GM10266 (cell line): ENCODE measurements around the gene ANKRD45.
"Not testable (repeated sequence)": the region's sequence is repeated elsewhere in the genome, so short reads cannot be mapped to it uniquely, and the experiment has no call there.

Source experiments
- DNase-seq: peaks from one replicate; pipeline ENCODE4 v3.0.0; 2012; ENCODE audit errors: extremely low spot score
- TF ChIP-seq, protein P1 (sequence below): IDR thresholded peaks from 2 replicates; pipeline ENCODE4 v1.5.1; 2012; ENCODE audit warnings: mild to moderate bottlenecking, low read depth; ENCODE audit not compliant: control insufficient read depth, insufficient read depth; ENCODE audit errors: missing control alignments

The ANKRD45 gene

DNA sequence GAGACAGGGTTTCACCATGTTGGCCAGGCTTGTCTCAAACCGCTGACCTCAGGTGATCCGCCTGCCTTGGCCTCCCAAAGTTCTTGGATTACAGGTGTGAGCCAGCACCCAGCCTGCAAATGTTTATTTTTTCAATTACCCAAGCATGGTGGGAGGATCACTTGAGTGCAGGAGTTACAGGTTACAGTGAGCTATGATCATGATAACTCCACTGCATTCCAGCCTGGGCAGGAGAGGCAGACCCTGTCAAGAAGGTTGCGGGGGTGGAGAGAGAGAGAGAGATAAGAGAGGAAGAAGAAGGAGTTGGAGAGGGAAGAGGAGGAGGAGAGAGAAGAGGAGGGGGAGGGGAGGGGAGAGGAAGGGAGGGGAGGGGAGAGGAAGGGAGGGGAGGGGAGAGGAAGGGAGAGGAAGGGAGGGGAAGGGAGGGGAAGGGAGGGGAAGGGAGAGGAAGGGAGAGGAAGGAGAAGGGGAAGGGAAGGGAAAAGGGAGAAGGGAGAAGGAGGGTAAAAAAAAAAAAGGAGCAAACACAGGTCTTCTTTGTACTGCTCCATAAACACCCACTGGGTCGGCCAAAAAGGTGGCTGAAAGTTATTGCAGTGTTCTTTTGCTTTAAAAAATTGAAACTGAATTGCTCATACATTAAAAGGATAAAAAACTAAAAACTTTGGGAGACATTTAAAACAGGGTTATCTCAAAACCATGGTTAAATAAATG is 61.0 kb downstream of the ANKRD45 start:
- TF ChIP-seq, protein P1, sequence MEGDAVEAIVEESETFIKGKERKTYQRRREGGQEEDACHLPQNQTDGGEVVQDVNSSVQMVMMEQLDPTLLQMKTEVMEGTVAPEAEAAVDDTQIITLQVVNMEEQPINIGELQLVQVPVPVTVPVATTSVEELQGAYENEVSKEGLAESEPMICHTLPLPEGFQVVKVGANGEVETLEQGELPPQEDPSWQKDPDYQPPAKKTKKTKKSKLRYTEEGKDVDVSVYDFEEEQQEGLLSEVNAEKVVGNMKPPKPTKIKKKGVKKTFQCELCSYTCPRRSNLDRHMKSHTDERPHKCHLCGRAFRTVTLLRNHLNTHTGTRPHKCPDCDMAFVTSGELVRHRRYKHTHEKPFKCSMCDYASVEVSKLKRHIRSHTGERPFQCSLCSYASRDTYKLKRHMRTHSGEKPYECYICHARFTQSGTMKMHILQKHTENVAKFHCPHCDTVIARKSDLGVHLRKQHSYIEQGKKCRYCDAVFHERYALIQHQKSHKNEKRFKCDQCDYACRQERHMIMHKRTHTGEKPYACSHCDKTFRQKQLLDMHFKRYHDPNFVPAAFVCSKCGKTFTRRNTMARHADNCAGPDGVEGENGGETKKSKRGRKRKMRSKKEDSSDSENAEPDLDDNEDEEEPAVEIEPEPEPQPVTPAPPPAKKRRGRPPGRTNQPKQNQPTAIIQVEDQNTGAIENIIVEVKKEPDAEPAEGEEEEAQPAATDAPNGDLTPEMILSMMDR, result no peak
- no peak for DNase-seq

DNA sequence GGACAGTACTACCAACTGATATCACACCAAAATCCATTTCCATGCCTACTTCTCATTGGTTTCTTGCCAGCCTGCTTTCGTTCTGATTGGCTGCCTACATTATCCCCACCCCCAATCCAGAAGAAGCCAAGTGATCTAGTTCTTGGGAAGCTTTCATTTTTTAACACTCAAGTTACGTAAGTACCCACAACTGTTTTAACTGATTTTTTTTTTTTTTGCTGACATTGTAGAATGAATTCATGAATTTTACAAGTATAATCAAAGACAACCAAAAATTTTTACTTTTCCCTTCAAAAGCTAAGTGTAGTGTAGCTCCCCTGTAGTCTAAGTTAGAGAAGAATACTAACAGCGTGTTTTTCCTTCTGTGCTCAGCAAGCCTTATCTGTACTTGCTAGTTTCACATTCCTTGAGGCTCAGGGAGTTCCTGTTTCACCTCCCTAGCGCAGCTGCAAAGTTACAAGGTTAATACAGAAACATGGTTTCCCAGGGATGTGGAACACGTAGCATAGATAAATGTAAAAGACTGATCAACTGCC is 66.5 kb downstream of the ANKRD45 start, which contains the start of gene SLC9C2:
SLC9C2 (minus strand) TSS at position 17 of the 536 bp plus-strand sequence. CDS start 1,296 bp downstream, outside the sequence.
- no peak for DNase-seq
- TF ChIP-seq, protein P1, result no peak

DNA sequence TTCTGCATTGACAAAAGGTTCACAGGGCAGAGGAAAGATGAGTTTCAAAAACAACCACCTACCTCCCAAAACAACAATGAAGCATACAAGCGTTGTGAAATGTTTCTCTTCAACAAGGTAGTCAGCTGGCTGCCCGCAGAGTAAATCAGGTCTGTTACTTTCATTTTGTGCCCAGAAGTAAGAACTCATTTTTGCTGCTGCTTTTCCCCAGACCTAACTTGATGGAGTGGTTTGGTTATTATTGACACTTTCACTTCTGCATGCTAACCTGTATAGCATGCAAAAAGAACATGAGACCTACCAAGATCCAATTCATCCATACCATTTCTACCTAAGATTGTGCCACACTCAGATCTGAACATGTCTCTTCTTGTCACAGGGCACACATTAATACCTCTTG is 68.1 kb downstream of the ANKRD45 start:
- TF ChIP-seq, protein P1, result no peak
- DNase-seq, result no peak

DNA sequence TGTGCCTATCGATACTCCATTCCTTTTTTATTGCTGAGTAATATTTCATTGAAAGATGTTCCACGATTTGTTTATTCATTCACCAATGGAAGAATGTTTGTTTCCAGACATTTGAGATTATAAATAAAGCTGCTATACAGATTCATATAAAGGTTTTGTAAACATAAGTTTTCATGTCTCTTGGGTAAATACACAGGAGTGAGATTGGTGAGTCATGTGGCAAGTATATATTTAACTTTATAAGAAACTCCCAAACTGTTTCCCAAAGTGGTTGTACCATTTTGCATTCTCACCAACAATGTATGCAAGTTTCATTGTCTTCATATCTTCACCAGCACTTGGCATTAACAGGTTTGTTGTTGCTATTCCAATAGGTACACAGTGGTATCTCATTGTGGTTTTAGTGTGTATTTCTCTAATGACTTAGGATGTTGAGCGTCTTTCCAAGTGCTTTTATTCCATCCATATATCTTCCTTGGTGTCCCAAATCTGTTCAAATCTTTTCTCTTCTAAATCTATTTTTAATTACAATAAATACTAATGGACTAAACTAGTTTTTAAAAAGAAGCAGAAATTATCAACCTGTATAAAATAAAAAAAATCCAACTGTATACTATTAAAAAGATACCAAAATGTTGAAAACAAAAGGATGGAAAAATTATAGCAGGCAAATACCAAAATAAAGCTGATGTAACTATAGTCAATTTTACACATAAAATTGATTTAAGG is 73.4 kb downstream of the ANKRD45 start:
- no peak for DNase-seq
- TF ChIP-seq, protein P1, result no peak

DNA sequence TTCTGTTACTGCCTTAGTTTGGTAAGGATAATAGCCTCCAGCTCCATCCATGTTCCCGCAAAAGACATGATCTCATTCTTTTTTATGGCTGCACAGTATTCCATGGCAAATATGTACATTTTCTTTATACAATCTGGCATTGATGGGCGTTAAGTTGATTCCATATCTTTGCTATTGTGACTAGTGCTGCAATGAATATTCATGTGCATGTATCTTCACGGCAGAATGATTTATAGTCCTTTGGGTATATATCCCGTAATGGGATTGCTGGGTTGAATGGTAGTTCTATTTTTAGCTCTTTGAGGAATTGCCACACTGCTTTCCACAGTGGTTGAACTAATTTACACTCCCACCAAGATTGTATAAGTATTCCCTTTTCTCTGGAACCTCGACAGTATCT is 78.5 kb downstream of the ANKRD45 start:
- DNase-seq, result not testable (repeated sequence)

DNA sequence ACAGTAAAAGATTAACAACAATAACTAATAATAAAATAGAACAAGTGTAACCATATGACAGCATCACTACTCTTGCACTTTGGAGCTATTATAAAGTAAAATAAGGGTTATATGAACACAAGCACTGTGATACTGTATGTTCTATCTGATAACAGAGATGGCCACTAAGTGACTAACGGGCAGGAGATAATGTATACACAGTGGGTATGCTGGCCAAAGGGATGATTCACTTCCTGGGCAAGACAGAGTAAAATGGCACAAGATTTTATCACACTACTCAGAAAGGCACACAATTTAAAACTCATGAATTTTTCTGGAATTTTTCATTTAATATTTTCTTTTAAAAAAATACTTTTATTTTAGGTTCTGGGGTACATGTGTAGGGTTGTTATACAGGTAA is 79.1 kb downstream of the ANKRD45 start:
- DNase-seq, result no peak
- TF ChIP-seq, protein P1, result no peak

DNA sequence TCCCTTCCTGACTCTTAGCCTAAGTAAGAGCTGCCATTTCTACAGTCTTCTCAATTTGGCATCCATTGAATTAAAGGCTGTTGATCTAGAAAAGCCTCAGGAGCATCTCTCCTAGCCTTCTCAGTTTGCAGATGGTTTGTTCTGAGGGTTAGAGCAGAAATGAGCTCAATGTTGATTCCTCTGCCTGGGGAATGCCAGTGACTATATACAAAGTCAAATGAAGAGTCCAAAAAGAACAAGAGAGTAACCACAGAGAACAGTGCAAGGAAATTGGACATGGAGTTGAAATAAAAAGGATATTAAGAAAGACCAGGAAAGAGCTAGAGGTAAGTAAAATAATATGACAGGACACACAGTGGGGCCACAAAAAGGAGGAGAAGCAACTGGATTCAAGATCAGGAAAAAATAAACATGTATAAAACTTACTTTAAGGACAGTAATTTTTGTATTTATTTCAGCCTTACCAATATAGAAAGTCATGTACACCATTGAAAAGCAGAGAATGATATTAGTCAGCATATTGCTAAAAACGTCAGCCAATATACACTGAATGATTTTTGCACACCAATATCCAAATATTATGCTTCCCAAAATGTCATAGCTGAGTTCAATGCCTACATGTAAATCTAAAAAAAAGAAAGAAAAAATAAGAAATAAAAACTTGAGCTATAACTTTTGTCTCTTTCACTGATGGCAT is 88.1 kb downstream of the ANKRD45 start:
- no peak for DNase-seq
- TF ChIP-seq, protein P1, result no peak
